Stimulated activated CD4-positive, alpha-beta T cell treated with anti-CD3 and anti-CD28 coated beads, Interleukin-1b, Interleukin-23, amount 100 ng/mL, for 1 hour (primary cell): ENCODE results near the gene KRT37.

Experiments used
- DNase-seq, 2 donors: peaks; one replicate each; pipeline ENCODE4 v3.0.0-alpha.2; 2020; ENCODE audit warnings: low read depth in 2 of 2

Gene KRT37

GRCh38 chr17:41424111-41424635, at the start of gene KRT37:
Gene KRT37 (minus strand): TSS chr17:41424585. CDS start chr17:41424523, 62 bp downstream.
- DNase-seq, result no peak

GRCh38 chr17:41468346-41468745, 44.0 kb upstream of the KRT37 start:
- no peak for DNase-seq

- no peak for DNase-seq
Observed at GRCh38 chr17:41467561-41467960, 43.2 kb upstream of the KRT37 start.

GRCh38 chr17:41466988-41467387, 42.6 kb upstream of the KRT37 start, which contains the start of gene KRT32:
Gene KRT32 (minus strand): TSS chr17:41467386. CDS start chr17:41467325, 61 bp downstream.
- no peak for DNase-seq

GRCh38 chr17:41464682-41465081, 40.3 kb upstream of the KRT37 start:
- no peak for DNase-seq

GRCh38 chr17:41464173-41464572, 39.8 kb upstream of the KRT37 start:
- no peak for DNase-seq

GRCh38 chr17:41463746-41464145, 39.4 kb upstream of the KRT37 start:
- no peak for DNase-seq

GRCh38 chr17:41462705-41463104, 38.3 kb upstream of the KRT37 start:
- DNase-seq, result no peak

GRCh38 chr17:41457676-41458075, 33.3 kb upstream of the KRT37 start:
- no peak for DNase-seq

- DNase-seq, result no peak
Observed at GRCh38 chr17:41456204-41456603, 31.8 kb upstream of the KRT37 start.

- DNase-seq, result no peak
Observed at GRCh38 chr17:41455236-41455635, 30.9 kb upstream of the KRT37 start.

- no peak for DNase-seq
Observed at GRCh38 chr17:41453066-41453465, 28.7 kb upstream of the KRT37 start.

GRCh38 chr17:41452281-41452680, 27.9 kb upstream of the KRT37 start:
- DNase-seq, result no peak

GRCh38 chr17:41451154-41451728, 26.9 kb upstream of the KRT37 start:
- DNase-seq, result no peak

- no peak for DNase-seq
Observed at GRCh38 chr17:41449008-41449407, 24.6 kb upstream of the KRT37 start.

GRCh38 chr17:41448506-41448905, 24.1 kb upstream of the KRT37 start:
- DNase-seq, result no peak

GRCh38 chr17:41446806-41447205, 22.4 kb upstream of the KRT37 start:
- no peak for DNase-seq

- DNase-seq, result no peak
Observed at GRCh38 chr17:41444640-41445039, 20.3 kb upstream of the KRT37 start.

- DNase-seq, result no peak
Observed at GRCh38 chr17:41444186-41444585, 19.8 kb upstream of the KRT37 start.

- DNase-seq, result no peak
Observed at GRCh38 chr17:41442739-41443138, 18.4 kb upstream of the KRT37 start.

- no peak for DNase-seq
Observed at GRCh38 chr17:41440531-41441033, 16.2 kb upstream of the KRT37 start, which contains the start of gene KRT38. Gene KRT38 (minus strand): TSS chr17:41440983. CDS start chr17:41440921, 62 bp downstream.

- DNase-seq, result no peak
Observed at GRCh38 chr17:41439375-41439774, 15.0 kb upstream of the KRT37 start.

GRCh38 chr17:41437769-41438168, 13.4 kb upstream of the KRT37 start:
- DNase-seq, result no peak

- no peak for DNase-seq
Observed at GRCh38 chr17:41437254-41437653, 12.9 kb upstream of the KRT37 start.
